Hair follicle dermal papilla cell (primary cell): ENCODE measurements around the gene GSTM1. TPM values are rescaled to one million over a fixed set of nuclear protein-coding genes. Genes with fewer than 3 reads are reported as not detected.

Experiments used
- total RNA-seq: library from RNA; depleted of rRNA; stranded (reverse); fragments of >200 nt; gene quantifications from 2 replicates; pipeline ENCODE4 v1.2.3, GENCODE V29; 2012

Gene GSTM1
- 18.3 TPM in 1 of 2 replicates, not detected in the other for total RNA-seq

GRCh38 chr1:109687641-109688499, at the start of gene GSTM1:
Gene GSTM1 (plus strand): TSS chr1:109687817. CDS start chr1:109687874, 57 bp downstream.

GRCh38 chr1:109655615-109656519, 31.8 kb upstream of the GSTM1 start, which contains the start of gene GSTM4:
Gene GSTM4 (plus strand): TSS chr1:109656099. CDS start chr1:109656390, 291 bp downstream.

GRCh38 chr1:109667452-109668122, 20.0 kb upstream of the GSTM1 start, which contains the start of gene GSTM2:
Gene GSTM2 (plus strand): TSS chr1:109668057. CDS start chr1:109668116, 59 bp downstream.

GRCh38 chr1:109711593-109712320, 24.1 kb downstream of the GSTM1 start, which contains the start of gene GSTM5:
Gene GSTM5 (plus strand): TSS chr1:109712251. CDS start chr1:109712313, 62 bp downstream.

GRCh38 chr1:109740615-109741373, 53.2 kb downstream of the GSTM1 start, which contains the start of gene GSTM3:
Gene GSTM3 (minus strand): TSS chr1:109741038. CDS start chr1:109740287, 751 bp downstream.

Other genes with a start within 250 kb of the GSTM1 start
- gene SYPL2, start 221.3 kb upstream of the GSTM1 start, total RNA-seq = under 0.01 and 0.12 TPM in 2 replicates
- 3.5 and 3.7 TPM in 2 replicates for gene ATXN7L2, start 203.9 kb upstream of the GSTM1 start, total RNA-seq
- gene CYB561D1, start 193.7 kb upstream of the GSTM1 start, total RNA-seq = 11.7 and 12.2 TPM in 2 replicates
- gene AMIGO1, start 178.1 kb upstream of the GSTM1 start, total RNA-seq = 3.3 and 4.9 TPM in 2 replicates
- gene GPR61, start 147.9 kb upstream of the GSTM1 start, total RNA-seq = not detected in 2 replicates
- gene GNAI3, start 139.2 kb upstream of the GSTM1 start, total RNA-seq = 12.9 and 14.3 TPM in 2 replicates
- 0.16 TPM in 1 of 2 replicates, not detected in the other for gene GNAT2, start 68.2 kb upstream of the GSTM1 start, total RNA-seq
- gene AMPD2, start 68.0 kb upstream of the GSTM1 start, total RNA-seq = 140 and 147 TPM in 2 replicates
- gene GSTM4, start 31.7 kb upstream of the GSTM1 start, total RNA-seq = 16.5 and 17.5 TPM in 2 replicates
- 27.7 and 31.9 TPM in 2 replicates for gene GSTM2, start 19.8 kb upstream of the GSTM1 start, total RNA-seq
- 6.0 and 12.5 TPM in 2 replicates for gene GSTM5, start 24.4 kb downstream of the GSTM1 start, total RNA-seq
- 70.7 and 124 TPM in 2 replicates for gene GSTM3, start 53.2 kb downstream of the GSTM1 start, total RNA-seq
- gene EPS8L3, start 76.1 kb downstream of the GSTM1 start, total RNA-seq = not detected in 2 replicates
- 128 and 161 TPM in 2 replicates for gene CSF1, start 223.0 kb downstream of the GSTM1 start, total RNA-seq